NCI-H460 (cell line): ENCODE results near the gene WDR55. TPM values are rescaled to one million over a fixed set of nuclear protein-coding genes. Genes with fewer than 3 reads are reported as not detected.
A peak's percentile ranks its signal among the peaks of the same experiment; 100 is the strongest.
"Not testable (repeated sequence)": the region's sequence is repeated elsewhere in the genome, so short reads cannot be mapped to it uniquely, and the experiment has no call there.

Source experiments
- DNase-seq: peaks from one replicate; pipeline ENCODE4 v3.0.0-alpha.2; 2016; ENCODE audit warnings: low read depth; ENCODE audit errors: extremely low read depth
- small RNA-seq, 2 experiments: library from RNA; depleted of rRNA; stranded (forward); fragments of <200 nt; gene quantifications; one replicate each; pipeline ENCODE3, GENCODE V24; 2014
- total RNA-seq: library from RNA; depleted of rRNA; stranded (reverse); fragments of >200 nt; shearing (Covaris generic); gene quantifications from 2 replicates; pipeline ENCODE4 v1.2.3, GENCODE V29; 2014; rRNA removed

Gene WDR55
- total RNA-seq, 1 experiment from 2014 or later: 25.1 TPM

DNA sequence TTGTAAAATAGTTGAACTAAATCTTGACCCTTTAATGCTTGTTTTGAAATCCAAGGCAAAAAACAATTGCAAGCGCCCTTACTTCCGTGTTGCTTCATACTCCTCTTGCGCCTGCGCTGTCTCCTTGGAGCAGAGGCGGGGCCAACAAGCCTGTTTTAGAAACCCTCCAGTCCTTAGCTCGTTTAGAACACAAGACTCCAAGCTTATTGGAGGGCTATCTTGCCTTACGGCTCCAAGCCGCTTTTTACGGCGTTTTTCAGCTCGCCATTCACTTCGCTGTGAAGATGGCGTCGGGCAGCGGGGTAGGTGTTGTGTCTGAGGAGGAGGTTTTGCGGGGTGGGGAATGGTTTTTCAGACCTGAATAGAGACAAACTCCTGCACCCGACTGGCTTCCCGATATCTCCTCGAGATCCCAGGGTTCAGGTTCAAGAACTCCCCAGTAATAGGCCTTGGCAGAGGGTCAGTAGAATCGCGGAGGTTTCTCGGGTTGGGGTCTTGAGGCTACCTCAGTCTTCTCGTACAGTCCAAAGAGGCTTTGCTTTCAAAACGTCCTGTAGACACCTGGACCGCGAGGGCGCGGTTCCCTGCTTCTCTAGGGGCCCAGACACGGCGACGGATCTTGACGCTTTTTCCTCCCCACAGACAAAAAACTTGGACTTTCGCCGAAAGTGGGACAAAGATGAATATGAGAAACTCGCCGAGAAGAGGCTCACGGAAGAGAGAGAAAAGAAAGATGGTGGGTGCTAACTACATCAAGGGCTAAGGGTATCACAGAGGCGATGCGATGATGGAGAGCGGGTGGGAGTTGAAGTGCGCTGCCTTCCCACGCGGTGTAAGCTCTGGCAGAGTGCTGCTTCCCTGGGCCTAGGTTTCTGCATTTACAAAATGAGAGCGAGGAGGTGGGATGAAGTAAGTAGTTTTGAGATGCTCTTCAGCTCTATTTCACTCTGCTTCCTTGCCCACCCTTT, 35.8 kb downstream of the WDR55 start, which contains the start of gene ZMAT2:
Gene ZMAT2 (plus strand): TSS at position 271 of the 968 bp plus-strand sequence. CDS start 14 bp downstream, at position 285.
- DNase-seq: peak; percentile 98

DNA sequence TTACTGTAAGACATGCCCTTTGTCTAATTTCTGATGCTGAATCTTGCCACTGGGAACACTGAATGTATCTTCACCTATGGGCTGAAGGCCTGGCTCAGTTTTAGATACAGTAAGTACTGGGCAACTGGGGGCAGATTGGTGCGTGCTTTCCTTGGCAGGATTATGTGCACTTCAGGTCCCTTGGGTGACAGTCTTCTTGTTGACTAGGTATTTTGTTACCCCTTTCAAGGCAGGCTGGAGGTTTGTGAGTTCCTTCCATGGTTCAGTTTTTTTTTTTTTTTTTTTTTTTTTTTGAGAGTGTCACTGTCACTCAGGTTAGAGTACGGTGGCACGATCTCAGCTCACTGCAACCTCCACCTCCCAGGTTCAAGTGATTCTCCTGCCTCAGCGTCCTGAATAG, 43.1 kb downstream of the WDR55 start:
- no peak for DNase-seq

DNA sequence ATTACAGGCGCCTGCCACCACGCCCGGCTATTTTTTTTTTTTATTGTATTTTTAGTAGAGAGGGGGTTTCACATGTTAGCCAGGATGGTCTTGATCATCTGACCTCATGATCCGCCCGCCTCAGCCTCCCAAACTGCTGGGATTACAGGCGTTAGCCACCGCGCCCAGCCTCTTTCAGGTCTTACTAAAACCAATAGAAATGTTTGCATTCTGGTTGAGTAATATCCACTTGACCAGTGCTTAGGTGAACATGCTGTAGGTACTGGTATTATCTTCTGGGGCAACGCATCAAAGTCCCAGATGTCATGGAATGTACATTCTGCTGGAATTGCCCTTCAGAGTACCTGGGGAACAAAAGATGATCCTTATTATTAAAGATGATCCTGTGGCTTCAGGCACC, 44.1 kb downstream of the WDR55 start:
- DNase-seq: not testable (repeated sequence)

DNA sequence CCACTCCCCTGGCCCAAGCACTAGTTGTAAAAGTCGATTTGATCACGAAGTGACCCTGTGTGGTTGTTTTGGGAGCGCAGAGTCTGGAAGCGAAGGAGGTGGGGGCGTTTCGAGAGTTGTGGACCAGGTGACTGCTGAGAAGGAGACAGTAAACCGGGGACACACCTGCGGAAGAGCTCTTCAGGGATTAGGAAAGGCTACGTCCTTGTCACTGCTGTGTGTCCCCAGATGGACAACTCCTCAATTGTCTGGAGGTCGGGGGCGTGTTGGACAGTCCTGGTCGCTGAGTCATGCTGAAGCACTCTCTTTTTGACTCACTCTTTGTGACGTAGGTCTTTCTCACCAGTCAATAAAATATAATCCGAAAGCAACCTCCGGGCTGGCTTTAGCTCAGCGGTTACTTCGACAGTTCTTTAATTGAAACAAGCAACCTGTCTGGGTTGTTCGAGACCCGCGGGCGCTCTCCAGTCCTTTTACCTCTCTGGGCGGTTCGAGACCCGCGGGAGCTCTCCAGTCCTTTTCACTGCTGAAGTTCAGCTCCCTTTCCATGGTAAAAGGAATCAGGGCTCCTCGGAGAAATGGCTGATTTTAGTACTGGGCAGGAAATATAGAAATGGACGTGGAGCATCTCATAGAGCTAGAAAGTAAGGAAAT, 46.3 kb downstream of the WDR55 start:
- DNase-seq: peak; percentile 99

DNA sequence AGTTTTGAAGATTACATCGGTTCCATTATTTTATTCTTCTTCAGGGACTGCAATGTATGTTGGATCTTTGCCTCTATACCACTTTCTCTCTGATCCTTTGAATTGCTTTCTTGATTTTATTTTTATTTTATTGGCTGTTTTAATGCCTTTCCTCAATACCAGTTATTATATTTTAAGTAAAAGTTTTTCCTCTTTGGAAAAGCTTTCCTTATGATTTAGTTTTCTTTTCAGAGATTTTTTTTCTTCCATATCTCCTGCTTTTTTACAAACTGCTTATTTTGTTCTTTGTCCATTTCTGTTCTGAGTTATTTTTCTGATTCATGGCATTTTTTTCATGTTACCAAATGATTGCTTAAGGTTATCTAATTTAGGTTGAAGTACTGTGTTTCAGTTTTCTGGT, 47.1 kb downstream of the WDR55 start:
- DNase-seq: no peak

DNA sequence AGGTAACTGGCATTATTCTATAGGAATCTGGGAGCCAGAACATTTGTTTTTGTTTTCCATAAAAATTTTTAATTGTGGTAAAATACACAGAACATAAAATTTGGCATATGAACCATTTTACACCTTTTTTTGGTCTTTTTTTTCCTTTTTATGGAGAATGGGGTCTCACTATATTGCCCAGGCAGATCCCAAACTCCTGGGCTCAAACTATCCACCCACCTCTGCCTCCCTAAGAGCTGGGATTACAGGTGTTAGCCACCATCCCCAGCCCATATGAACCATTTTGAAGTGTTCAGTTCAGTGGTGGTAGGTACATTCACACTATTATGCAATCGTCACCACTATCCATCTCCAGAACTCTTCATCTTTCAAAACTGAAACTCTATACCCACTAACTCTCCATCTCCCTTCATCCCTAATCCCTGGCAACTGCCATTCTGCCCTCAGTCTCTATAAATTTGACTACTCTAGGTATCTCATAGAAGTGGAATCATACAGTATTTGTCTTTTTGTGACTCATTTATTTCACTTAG, 48.9 kb downstream of the WDR55 start:
- no peak for DNase-seq

DNA sequence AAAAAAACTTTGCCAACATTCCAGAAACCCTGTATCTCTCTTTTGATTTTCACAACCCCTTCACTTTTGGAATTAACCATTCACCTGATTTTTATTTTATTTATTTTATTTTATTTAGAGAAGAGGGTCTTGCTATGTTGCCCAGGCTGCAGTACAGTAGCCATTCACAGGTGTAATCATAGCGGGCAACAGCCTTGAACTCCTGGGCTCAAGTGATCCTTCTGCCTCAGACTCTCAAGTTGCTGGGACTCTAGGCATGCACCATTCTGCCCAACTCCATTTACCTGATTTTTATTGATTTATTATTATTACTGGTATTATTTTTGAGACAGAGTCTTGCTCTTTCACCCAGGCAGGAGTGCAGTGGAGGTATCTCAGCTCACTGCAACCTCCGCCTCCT, 51.5 kb downstream of the WDR55 start:
- not testable (repeated sequence) for DNase-seq

DNA sequence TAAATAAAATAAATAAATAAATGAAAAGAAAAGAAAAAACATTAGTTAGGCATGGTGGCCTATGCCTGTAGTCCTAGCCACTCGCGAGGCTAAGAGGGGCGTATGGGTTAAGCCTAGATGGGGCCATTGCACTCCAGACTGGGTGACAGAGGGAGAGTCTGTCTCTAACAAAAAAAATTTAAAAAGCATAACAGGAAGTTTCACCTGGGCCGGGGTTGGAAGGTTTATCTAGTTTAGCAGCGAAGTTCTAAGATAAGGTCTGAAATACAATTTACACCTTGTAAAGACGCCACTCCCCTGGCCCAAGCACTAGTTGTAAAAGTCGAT, 53.5 kb downstream of the WDR55 start:
- no peak for DNase-seq

DNA sequence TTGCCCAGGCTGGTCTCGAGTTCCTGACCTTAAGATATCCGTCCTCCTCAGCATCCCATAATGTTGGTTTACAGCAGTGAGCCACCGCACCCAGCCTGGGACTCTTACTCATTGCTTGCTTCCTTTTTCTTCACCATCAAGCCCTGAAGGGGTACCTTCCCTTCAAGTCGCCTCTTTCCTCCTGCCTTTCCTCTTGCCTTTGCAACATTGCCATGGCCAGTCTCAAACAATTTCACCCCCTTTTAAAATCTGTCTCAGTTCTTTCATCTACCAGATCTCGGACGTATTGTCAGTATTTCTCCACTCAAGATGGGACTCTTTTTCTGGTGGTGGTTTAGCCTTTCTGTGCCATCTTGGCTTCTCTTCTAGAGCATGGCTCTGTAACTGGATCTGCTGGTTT, 56.0 kb downstream of the WDR55 start:
- not testable (repeated sequence) for DNase-seq

DNA sequence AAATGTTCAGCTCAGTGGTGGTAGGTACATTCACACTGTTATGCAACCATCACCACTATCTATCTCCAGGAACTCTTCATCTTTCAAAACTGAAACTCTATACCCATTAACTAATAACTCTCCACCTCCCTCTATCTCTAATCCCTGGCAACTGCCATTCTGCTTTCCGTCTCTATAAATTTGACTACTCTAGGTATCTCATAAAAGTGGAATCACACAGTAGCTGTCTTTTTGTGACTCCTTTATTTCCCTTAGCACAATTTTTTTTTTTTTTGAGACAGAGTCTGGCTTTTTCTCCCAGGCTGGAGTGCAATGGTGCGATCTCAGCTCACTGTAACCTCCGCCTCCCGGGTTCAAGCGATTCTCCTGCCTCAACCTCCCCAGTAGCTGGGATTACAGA, 56.7 kb downstream of the WDR55 start:
- not testable (repeated sequence) for DNase-seq

Small RNA genes within 50 kb of the gene (small RNA-seq; reads per million reads assigned to genes)
- gene VTRNA1-1 (6.5 to 249 reads per million in 2 experiments), gene VTRNA1-2 (2.5 to 84.0 reads per million in 2 experiments)

Other genes starting within 250 kb of the WDR55 start
- gene EIF4EBP3, start 117.2 kb upstream of the WDR55 start, total RNA-seq: 1.4 and 1.7 TPM in 2 replicates
- gene SRA1, start 107.4 kb upstream of the WDR55 start, total RNA-seq: 77.8 and 92.2 TPM in 2 replicates
- gene APBB3, start 100.3 kb upstream of the WDR55 start, total RNA-seq: 9.8 and 12.6 TPM in 2 replicates
- 39.1 and 42.2 TPM in 2 replicates for gene SLC35A4, start 100.1 kb upstream of the WDR55 start, total RNA-seq
- gene CD14, start 31.7 kb upstream of the WDR55 start, total RNA-seq: 2.6 and 2.7 TPM in 2 replicates
- gene TMCO6, start 25.5 kb upstream of the WDR55 start, total RNA-seq: 9.5 and 13.8 TPM in 2 replicates
- gene NDUFA2, start 17.3 kb upstream of the WDR55 start, total RNA-seq: 64.3 and 78.9 TPM in 2 replicates
- 114 and 121 TPM in 2 replicates for gene IK, start 17.1 kb upstream of the WDR55 start, total RNA-seq
- gene DND1, start 8.7 kb downstream of the WDR55 start, total RNA-seq: 0.75 and 0.77 TPM in 2 replicates
- gene HARS1, start 26.5 kb downstream of the WDR55 start, total RNA-seq: 80.8 and 85.3 TPM in 2 replicates
- gene HARS2, start 26.6 kb downstream of the WDR55 start, total RNA-seq: 34.8 and 39.1 TPM in 2 replicates
- 60.1 and 62.5 TPM in 2 replicates for gene ZMAT2, start 35.5 kb downstream of the WDR55 start, total RNA-seq
- 0.07 and 0.12 TPM in 2 replicates for gene PCDHA1, start 121.2 kb downstream of the WDR55 start, total RNA-seq
- not detected in 2 replicates for gene PCDHA2, start 129.9 kb downstream of the WDR55 start, total RNA-seq
- gene PCDHA3, start 136.2 kb downstream of the WDR55 start, total RNA-seq: not detected in 2 replicates
- 0.09 TPM in 1 of 2 replicates, not detected in the other for gene PCDHA4, start 142.2 kb downstream of the WDR55 start, total RNA-seq
- not detected in 2 replicates for gene PCDHA5, start 156.7 kb downstream of the WDR55 start, total RNA-seq
- gene PCDHA6, start 163.1 kb downstream of the WDR55 start, total RNA-seq: not detected in 2 replicates
- gene PCDHA7, start 169.4 kb downstream of the WDR55 start, total RNA-seq: 0.15 TPM in 1 of 2 replicates, not detected in the other
- gene PCDHA8, start 176.3 kb downstream of the WDR55 start, total RNA-seq: 0.05 TPM in 1 of 2 replicates, not detected in the other
- 0.02 TPM in 1 of 2 replicates, not detected in the other for gene PCDHA9, start 183.5 kb downstream of the WDR55 start, total RNA-seq
- 0.03 and 0.05 TPM in 2 replicates for gene PCDHA10, start 191.0 kb downstream of the WDR55 start, total RNA-seq
- gene PCDHA11, start 204.1 kb downstream of the WDR55 start, total RNA-seq: not detected in 2 replicates
- gene PCDHA12, start 210.4 kb downstream of the WDR55 start, total RNA-seq: 4.4 and 5.6 TPM in 2 replicates
- 1.2 and 1.3 TPM in 2 replicates for gene PCDHA13, start 217.2 kb downstream of the WDR55 start, total RNA-seq